Activated naive CD8-positive, alpha-beta T cell treated with anti-CD3 and anti-CD28 coated beads, Interleukin-2, amount 50 U/mL, for 16 hours (primary cell): ENCODE measurements around the gene ARRDC4.
"Not testable (repeated sequence)": the region's sequence is repeated elsewhere in the genome, so short reads cannot be mapped to it uniquely, and the experiment has no call there.

ENCODE experiments used
- DNase-seq: peaks from one replicate; pipeline ENCODE4 v3.0.0-alpha.2; 2020; ENCODE audit warnings: low read depth, low spot score

The ARRDC4 gene

DNA sequence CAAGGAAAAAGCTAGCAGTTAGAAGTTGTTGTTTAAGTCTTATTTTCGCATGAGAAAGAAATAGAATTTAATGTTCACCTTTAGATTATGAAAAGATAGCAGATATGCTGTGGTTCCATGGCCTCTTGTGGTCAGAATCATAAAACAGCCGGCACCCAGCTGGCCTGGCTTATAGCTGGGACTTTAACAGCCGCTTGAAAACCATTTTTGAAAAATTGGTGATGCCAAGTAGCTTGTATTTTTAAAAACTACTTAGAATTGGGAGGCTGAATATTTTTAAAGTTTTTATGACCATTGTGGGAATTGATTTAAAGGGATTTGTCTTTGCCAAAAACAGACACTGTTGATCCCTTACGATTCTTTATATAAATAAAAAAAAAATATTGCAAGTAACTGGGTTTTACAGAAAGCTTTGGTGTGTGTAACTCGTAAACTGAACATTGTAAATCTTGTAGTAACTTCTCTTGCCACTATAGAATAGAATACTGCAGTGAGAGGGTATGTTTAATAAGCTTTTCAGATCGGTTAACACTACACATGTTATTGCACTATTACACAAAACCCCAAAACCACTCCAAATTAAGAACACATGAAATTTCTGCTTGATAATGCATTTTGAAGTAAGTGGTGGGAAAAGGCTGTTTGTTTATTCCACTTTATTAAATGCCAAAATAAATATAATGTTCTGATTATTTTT is 6.6 kb downstream of the ARRDC4 start:
- no peak for DNase-seq

DNA sequence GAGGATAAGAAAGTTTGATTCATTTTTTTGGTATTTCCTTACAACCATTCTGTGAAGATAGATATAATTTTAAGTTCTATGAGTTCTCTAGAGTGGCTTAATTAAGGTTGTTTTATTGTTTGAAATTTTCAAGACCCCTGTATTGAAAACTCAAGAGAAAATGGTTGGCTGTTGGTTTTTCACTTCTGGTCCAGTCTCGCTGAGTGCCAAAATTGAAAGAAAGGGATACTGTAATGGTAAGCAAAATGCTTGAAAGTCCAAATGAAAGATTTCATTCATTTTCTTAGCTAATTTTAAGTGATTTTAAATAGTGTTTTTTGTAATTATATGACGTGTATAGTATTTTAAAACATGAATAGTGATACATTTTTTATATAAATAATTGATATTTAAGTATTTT is 7.4 kb downstream of the ARRDC4 start:
- no peak for DNase-seq

DNA sequence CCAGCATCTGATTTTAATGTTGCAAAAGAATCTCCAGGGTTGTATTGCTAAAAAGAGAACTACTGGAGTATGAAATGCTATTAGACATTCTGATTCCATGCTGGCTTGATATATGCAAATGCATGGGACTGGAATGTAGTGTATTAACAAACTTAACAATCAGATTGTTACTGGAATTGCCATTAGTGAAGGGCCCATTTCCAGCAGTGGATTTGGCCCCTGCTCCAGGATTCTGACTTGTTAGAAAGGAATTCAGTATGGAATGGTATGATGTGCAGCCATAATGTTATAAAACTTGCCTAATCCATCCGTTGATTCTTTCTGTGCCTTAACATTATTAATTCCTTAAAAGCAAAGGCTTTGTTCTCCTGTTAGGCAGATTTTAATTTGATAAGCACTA is 7.9 kb downstream of the ARRDC4 start:
- DNase-seq: no peak

DNA sequence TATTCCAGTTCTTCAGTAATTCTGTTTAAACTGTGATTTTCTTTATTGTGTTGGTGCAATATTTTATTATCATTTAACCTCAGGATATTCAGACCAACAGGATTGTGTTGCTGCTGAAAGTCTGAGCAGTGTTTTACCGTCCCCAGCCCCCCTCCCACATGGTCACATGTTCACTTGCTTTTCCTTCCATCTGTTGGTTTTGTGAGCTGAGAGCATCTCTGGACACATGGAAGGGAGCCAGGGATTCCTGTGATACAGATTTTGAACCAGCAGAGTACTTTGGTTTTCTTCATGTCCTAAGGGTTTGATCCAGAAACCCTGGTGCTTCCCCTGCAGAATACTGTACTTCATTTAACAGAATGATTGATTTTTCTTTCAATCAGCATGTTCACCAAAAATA is 11.9 kb downstream of the ARRDC4 start:
- no peak for DNase-seq

DNA sequence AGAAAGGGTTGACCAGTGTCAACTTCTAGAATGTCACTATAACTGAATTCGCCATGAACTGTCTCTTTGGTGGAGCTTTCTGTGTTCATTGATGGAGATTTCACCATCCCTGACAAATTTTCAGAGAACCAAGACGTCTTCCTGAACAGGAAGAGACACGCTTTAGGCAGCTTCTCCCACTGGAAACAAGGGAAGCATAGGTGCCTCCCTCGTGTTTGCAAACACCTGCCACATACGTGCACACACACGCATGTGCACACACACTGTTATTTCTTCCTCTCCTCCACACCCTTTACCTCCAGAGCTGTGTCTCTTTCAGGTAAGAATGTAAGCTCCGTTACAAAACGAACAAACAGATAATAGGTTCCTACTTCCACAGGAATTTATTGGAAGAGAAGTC is 15.6 kb downstream of the ARRDC4 start:
- DNase-seq: no peak

DNA sequence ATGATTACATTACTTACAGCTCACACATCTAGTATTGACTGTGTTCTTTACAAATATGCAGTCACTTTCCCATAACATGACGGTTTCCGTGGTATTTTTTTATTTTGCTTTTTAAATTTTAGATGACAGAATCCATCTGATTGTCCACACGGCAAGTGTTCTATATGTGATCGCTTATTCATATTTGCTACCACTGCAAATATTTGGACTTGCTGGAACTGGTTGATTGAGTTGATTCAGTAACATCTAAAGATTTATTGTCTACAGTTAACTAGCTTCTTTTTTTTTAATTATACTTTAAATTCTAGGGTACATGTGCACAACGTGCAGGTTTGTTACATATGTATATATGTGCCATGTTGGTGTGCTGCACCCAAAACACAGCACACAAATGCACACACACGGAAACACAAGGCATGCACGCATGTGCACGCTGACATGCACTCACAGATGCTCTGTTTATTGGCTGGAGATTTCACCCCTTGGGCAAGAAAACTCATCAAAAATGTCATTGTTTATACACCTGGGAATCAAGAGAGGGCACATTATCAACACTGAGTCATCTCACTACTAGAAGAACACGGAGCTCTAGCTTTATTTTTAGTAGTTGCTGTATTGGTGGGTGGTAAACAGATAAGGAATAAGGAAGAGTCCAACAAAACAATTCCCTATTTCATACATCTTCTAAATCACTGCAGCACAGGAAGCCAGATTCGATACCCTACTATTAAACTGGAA is 16.4 kb downstream of the ARRDC4 start:
- DNase-seq: no peak

DNA sequence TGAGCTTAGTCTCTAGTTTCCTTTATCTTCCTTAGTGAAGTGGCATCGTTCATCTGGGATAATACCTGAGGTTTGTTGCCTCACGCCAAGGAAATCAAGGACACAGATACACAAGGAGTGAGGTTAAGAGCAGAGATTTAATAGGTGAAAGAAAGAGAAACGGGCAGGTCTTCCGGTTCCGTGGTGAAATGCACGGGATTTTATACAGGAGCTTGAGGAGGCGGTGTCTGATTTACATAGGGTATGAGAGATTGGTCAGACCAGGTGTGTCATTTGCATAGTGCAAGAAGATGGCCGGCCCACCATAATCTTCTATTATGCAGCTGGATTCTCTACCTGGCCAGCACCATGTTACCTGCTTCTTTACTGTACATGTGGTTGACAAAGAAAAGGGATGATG is 17.2 kb downstream of the ARRDC4 start:
- DNase-seq: no peak

DNA sequence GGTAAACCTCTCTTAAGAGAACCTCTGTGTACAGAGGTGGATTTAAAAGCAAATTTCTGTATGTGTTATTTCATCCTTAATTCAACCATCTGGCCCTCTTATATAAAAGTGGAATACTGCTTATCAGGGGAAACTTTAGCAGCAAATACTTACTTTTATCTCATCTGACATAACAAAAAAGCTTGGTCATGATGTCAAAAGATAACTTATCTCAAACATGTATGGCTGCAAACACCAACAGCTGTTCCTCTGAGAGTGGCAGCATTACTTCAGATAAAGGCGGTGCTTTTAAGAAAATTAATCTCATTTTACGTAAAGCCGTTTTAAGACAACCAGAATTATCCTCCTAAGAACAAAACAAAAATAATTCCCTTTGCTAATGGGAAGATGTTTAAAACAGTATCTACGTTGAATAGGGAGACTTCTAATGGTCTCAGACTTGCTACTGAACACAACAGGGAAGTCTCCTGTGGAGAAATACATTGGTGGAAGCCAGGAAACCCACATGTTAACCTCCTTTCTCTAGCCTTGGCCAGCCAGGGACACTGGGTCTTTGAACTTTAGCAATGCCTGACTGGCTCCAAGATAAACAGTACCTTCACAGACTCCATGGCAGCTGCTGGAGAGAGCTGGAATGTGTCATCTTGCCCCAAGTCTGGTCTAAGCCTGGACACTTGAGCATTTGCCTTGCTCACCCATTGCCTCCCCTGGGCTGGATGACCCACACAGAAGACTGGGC is 18.1 kb downstream of the ARRDC4 start:
- DNase-seq: no peak

DNA sequence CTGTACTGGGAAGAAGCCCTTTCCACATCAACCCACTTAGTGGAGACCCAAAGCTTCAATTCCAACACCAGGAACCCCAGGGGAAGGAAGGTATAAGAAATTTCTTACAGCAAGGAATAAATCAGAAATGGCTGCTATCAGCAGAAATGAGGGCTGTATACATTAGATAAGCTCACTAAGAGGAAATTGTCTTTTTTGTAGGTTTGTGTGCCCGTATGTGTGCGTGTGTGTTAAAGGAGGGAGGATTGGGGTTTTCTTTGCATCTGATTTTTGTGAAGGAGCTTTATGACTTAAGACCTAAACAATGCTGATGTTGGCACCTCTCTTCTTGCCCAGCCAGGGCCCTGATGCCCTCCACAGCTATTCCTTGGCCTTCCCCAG is 18.6 kb downstream of the ARRDC4 start:
- no peak for DNase-seq

DNA sequence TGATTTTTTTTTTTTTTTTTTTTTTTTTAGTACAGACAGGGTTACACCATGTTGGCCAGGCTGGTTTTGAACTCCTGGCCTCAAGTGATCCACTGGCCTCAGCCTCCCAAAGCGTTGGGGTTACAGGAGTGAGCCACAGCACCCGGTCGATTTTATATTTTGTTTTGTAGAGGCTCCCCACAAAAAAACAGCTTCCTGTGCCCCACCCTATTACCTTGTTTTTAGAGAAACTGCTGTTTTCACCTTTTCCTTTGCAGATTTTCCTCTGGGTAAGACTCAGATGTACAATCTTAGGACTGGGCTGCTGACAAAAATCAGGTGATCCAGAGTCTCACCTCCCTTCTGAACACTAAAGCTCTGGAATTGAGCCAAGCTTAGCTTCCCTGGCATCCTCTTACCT is 20.6 kb downstream of the ARRDC4 start:
- no peak for DNase-seq

DNA sequence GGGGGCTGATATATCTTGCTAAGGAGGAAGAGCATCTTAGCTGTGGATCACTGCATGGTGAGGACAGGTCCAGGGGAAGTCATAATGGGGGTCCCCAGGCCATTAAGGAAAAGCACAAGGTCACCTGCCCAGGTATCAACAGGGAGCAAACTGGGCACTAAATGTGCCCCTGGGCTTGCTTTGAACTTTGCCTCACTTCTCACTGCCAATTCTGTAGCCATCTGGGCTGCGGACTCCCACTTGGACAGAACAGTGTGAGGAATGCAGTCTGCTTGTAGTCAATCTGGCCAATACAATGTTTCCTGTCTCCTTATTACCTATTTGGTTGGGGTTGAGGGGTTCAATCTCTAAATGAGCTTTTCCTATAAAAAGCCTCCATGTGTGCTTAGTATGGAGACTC is 21.3 kb downstream of the ARRDC4 start:
- no peak for DNase-seq

DNA sequence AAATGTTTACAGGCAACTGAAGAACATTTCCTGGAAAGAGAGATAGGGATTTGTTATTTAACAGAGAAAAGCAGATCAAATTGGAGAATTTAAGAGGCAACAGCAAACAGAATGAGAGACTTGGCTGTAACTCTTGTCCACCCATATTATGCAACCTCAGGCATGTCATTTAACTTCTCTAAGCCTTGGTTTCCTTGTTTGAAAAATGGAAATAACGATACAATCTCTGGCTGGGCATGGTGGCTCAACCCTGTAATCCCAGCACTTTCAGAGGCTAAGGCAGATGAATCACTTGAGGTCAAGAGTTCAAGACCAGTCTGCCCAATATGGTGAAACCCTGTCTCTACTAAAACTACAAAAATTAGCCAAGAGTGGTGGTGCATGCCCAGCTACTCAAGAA is 23.7 kb downstream of the ARRDC4 start:
- DNase-seq: no peak

DNA sequence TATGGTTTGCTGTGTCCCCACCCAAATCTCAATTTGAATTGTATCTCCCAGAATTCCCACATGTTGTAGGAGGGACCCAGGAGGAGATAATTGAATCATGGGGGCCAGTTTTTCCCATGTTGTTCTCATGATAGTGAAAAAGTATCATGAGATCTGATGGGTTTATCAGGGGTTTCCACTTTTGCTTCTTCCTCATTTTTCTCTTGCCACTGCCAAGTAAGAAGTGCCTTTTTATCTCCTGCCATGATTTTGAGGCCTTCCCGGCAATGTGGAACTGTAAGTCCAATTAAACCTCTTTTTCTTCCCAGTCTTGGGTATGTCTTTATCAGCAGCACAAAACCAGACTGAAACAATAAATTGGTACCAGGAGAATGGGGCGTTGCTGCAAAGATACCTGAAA is 25.5 kb downstream of the ARRDC4 start:
- DNase-seq: not testable (repeated sequence)

DNA sequence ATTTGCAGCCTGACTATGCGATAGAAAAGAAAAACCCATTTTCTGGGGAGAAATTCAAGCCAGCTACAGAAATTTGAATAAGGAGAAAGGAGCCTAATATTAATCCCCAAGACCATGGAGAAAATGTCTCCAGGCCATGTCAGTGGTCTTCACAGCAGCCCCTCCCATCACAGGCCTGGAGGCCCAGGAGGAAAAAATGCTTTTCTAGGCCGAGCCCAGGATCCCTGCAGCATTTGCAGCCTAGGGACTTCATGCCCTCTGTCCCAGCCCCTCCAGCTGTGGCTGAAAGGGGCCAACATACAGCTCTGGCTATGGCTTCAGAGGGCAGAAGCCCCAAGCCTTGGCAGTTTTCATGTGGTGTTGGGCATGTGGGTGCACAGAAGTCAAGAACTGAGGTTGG is 26.3 kb downstream of the ARRDC4 start:
- DNase-seq: no peak

DNA sequence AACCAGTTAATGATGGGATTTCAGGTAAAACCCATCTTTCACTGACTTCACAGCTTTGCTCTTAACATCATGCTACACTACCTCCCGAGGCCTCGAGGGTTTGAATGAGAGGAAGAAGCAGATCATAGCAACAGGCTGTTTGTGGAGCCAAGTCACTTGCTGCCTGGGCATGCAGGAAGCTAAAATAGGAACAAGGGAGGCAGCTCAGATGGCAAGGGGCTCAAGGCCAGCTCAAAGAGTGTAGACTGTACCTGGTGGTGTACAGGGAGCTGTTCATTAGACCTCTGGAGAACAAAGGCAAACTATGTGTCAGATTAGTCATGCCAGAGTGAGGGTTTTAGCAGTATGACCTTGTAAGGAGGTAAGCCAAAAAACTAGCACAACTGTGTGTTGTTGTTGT is 28.8 kb downstream of the ARRDC4 start:
- DNase-seq: no peak

DNA sequence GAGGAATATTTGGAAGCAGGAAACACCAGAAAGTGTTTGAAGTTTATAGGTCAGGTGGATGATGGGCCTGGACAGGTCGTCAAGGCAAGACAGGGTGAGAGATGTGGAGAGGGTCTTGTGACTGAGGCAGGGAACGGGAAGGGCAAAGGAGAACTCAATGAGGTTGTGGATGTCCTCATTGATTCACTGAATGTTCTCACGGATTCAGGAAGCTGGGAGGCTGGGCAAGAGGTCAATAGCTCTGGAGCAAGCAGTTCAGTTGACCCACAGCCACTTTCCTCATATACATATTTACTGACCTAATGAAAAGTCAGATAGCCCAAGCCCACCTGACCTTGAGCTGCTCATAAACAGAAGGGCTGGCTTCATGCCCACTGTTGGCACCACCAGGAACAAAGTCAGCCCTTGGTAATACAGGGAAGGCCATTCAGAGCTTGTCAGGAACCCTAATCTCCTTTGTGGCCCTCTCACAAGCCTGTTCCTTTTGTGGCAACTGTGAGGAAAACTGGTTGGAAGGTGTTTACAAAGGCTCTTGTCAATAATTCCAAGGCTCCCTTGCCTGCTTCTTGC is 31.6 kb downstream of the ARRDC4 start:
- no peak for DNase-seq

DNA sequence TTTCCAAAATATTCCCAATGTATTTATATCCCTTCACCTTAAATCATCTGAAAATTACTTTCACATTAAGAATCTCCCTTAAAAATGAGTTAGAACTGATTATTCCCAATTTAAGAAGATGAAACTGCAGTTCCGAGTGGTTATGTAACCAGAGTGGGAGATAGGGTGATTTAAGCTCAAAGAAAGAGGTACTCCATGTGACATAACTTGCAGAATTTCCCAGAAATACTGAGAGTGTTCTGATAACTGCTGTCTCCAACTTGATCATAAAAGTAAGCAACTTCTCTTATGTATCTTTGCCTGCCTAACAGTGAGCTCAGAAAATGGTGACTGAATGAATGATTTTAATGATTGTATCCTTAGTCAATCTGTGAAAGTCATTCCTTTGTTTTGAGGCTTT is 32.3 kb downstream of the ARRDC4 start:
- DNase-seq: no peak

DNA sequence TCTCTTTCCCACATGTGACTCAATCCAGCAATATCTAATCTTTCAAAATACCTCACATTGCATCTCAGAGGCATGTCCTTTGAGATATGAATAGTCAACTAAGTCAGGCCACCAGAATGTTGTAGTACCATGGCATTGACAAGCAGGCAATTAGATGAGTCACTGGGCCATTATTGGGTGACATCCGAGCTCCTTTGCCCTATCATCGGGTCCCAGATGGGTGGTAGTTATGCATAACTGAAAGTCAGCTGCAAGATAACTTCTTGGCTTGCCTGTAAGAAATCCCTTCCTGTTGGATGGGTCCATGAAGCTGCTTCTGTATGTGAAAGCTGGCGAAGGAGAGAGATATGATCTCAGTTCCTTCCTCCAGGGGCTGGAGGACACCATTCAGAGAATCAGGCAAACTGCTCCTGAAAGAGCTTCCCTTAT is 32.8 kb downstream of the ARRDC4 start:
- DNase-seq: no peak

DNA sequence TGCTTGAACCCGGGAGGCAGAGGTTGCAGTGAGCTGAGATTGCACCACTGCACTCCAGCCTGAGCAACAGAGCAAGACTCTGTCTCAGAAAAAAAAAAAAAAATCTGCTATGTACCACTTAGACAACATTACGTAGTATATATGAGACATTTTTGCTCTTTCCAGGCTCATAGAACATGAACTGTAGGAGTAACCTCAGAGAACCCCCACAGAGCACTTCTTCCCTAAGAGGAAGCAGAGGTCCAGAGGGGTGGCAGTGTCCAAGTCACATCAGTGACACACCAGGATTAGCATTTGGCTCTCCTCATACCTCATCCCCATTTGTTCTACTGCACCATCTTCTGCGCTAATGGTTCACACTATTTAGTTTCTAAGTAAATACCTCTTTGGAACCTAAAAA is 33.7 kb downstream of the ARRDC4 start:
- DNase-seq: no peak

DNA sequence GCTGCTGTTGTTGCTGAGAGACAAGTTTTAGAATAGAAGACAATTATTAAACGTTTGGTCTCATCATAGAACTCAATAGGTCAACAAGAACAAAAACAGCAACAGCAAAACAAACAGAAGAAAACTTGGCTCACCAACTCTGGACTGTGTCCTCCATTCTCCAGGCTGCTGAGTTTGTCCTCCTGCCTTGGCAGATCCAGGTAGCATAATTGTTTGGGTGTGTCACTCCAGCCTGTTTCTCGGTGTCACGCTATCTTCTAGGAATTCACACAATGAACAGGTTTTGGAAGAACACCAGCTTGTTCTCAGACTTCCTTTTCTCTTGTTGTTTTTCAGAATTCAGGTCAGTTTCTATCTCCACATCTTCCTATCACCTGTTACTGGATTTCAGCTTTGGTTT is 34.7 kb downstream of the ARRDC4 start:
- DNase-seq: no peak

DNA sequence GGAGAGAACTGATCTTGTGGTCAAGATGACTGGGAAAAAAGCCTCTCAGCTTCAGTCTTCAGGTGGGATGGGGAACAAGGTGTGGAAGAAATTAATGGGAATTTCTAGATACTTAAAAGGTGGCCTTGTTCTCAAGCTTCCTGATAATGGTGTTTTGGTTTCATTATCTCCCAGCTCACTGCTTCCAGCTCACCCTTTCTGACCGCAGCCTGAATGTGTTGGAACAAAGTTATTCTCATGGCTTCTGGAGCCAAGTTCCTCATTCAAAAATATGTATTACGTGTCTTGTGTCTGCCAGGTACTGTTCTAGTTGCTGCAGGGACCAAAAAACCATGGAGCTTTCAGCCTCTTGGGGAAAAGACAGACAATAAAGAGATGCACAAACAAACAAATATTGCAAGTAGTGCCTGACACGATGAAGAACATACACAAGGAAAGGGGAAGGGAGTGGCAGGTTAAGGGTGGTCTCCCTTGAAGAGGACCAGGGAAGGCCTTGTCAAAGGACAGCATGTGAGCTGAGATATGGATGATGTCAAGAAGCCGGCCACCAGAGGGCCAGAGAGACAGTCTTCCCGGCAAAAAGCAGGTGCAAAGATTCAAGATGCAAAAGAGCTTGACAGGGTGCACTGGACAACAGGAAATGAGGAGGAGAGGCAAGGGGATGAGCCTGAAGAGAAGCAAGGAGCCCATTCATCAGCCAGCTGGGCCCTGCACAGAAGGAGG is 35.5 kb downstream of the ARRDC4 start:
- no peak for DNase-seq
